Stimulated activated CD4-positive, alpha-beta T cell treated with anti-CD3 and anti-CD28 coated beads, Interleukin-1b, Interleukin-23, amount 100 ng/mL, for 24 hours (primary cell): ENCODE data around the gene TMEM125.

Experiments used
- DNase-seq, 4 experiments: peaks; one replicate each; pipeline ENCODE4 v3.0.0-alpha.2; 2020; ENCODE audit warnings: low read depth in 4 of 4, low spot score in 1 of 4

Gene TMEM125

DNA sequence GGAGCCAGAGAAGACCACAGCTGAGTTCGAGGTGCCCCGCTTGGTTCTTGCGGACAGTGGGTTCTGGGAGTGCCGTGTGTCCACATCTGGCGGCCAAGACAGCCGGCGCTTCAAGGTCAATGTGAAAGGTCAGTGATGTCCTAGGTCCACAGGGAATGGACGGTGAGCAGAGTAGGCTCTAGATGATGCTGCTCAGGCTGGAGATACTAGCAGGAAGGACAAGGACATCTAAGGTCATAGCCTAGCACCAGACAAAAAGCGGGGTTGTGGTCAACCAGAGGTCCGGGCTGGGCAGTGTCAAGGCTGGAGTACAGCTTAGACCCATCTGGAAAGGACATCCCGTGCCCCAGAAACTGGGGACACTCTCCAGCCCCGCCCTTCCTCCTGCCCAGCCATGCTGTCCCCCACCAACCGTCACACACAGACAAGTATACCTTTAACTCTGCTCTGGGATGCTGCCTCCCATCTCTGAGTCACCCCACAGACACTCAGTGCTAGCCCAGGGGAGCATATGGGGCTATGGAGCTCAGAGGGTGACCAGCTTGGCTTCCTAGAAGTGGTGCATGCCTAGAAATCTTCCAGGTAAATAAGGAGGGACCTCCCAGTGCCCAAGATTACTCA, 39.7 kb downstream of the TMEM125 start:
- DNase-seq: no peak

DNA sequence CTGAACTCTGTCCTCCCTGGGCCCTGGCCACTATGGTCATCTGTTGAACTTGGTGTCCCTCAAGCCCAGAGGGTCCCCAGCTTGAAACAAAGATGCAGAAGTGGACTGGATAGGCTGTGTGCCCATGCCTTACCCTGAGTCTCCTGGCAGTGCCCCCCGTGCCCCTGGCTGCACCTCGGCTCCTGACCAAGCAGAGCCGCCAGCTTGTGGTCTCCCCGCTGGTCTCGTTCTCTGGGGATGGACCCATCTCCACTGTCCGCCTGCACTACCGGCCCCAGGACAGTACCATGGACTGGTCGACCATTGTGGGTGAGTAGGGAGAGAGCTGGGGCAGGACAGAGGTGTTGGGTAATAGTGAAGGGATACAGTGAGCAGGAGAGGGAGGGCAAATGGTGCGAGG, 41.7 kb downstream of the TMEM125 start:
- DNase-seq: no peak

DNA sequence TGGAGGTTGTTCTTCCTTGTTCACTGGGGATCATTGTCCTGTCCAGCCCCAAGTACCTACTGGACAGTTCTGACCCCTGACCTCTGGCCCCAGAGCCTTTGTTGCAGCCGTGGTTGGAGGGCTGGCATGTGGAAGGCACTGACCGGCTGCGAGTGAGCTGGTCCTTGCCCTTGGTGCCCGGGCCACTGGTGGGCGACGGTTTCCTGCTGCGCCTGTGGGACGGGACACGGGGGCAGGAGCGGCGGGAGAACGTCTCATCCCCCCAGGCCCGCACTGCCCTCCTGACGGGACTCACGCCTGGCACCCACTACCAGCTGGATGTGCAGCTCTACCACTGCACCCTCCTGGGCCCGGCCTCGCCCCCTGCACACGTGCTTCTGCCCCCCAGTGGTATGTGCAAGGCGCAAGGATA, 42.4 kb downstream of the TMEM125 start:
- DNase-seq: no peak

DNA sequence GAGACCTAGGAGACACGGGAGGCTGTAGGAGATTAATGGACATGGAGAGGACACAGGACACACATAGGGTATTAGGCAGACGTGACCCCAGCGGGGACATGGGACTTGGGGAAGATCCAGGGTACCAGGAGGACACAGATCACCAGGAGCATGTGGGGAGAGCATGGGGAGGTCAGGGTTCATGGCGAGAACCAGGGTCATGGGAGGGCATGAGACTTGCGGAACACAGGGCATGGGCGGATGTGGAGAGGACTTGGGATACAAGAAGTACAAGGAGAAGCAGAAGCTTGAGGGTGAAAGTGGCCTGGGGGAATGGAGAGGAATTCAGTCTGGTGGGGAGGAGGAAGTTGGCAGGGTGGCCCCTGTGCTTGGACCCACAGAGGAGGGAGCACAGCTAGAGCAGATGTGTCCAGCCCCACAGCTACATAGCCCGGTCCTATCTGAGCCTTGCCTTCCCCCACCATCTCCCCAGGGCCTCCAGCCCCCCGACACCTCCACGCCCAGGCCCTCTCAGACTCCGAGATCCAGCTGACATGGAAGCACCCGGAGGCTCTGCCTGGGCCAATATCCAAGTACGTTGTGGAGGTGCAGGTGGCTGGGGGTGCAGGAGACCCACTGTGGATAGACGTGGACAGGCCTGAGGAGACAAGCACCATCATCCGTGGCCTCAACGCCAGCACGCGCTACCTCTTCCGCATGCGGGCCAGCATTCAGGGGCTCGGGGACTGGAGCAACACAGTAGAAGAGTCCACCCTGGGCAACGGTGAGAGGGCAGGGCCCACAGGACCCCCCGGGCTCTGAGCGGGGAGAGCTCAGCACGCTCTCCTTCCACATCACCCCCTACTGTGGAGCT, 43.1 kb downstream of the TMEM125 start:
- no peak for DNase-seq

DNA sequence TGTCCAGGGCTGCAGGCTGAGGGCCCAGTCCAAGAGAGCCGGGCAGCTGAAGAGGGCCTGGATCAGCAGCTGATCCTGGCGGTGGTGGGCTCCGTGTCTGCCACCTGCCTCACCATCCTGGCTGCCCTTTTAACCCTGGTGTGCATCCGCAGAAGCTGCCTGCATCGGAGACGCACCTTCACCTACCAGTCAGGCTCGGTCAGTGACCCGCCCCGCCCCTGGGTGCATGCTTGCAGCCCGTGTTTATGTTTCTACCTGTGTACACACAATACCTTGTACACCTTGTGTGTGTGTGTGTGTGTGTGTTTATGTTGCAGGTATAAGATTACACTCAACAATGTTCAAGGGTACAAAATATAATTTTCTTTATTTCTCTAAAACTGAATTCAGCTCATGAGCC, 44.0 kb downstream of the TMEM125 start:
- DNase-seq: no peak

DNA sequence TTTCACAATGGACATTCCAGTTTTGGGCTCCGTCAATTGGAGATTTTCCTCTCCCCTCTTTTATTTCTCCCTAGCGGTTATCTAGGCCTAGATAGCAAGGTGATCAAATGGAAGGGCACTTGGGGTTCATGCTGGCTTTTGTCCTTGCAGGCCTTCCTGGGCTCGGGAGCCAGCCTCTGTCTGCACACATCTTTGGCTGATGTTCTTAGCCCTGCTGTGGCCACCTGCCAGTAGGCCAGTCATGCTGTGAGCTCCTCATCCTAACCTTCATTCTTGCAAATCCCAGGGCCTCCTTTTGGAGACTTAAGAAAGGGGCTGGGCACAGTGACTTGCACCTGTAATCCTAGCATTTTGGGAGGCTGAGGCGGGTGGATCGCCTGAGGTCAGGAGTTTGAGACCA, 44.5 kb downstream of the TMEM125 start:
- no peak for DNase-seq

DNA sequence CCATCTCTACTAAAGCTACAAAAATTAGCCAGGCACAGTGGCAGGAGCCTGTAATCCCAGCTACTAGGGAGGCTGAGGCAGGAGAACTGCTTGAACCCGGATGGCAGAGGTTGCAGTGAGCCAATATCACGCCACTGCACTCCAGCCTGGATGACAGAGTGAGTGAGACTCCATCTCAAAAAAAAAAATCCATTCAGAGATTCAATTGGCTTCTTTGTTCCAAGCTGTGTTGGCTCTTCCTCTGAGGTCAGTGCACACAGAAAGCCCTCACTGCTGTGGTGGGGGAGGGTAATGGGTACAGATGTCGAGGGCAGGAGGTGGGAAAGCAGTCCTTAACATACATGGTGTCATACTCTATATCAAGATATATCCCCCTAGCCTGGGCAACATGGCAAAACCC, 45.7 kb downstream of the TMEM125 start:
- DNase-seq: no peak

DNA sequence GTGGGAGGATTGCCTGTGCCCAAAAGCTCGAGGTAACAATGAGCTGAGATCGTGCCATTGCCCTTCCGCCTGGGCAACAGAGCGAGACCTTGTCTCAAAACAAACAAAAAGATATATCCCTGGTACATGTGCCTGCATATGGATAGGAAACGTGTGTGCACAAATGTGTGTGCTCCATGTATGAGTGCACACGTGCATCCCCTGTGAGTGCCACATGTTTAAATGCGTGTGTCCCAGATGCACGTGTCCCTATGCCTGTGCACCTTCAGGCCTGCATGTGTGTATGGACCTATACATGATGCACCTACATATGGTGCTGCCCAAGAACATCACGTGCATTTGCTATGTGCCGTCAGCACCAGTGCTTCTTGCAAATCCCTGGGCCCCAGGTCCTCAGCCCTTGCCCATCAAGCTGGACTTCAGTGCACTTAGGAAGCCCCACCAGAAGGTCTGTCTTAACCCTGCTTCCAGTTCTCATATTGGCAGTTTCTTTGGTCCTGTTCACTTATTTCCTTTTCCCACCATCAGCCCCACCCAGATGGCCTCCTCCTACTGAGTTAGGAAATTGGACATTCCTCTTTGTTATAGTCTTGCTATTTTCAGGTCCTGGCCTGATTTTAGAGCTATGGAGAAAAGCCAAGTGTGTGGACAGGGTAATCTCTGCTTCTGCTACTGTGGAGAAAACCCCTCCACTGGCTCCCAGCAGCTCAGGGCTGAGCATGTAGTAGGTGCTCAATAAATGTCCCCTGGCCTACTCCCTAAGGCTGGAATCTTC, 46.4 kb downstream of the TMEM125 start:
- no peak for DNase-seq

DNA sequence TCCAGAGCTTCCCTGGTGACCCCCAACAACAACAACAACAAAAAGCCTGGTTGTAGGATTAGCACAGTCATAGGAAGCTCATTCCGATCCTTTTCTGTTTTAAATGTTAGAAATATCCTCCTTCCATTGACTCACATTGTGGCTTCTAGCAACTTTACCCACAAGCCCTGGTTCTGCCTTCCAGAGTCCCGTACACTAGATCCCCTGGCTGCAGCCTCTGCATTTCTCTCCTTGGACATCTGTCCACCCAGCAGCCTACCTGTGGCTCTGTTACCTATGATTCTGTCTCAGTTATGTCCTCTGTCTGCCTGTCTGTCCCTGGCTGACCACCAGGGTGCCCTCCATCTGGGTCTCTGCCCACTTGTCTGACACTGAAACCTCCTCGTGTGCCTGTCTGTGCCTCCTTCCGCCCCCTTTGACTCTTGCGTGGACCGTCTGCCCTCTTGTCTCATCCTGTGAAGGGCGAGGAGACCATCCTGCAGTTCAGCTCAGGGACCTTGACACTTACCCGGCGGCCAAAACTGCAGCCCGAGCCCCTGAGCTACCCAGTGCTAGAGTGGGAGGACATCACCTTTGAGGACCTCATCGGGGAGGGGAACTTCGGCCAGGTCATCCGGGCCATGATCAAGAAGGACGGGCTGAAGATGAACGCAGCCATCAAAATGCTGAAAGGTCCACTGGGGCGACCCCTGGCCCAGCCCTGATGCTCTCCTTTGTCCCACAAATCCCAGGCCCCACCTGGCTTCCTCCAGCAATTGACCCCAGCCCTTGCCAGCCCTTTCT, 47.1 kb downstream of the TMEM125 start:
- DNase-seq: no peak

DNA sequence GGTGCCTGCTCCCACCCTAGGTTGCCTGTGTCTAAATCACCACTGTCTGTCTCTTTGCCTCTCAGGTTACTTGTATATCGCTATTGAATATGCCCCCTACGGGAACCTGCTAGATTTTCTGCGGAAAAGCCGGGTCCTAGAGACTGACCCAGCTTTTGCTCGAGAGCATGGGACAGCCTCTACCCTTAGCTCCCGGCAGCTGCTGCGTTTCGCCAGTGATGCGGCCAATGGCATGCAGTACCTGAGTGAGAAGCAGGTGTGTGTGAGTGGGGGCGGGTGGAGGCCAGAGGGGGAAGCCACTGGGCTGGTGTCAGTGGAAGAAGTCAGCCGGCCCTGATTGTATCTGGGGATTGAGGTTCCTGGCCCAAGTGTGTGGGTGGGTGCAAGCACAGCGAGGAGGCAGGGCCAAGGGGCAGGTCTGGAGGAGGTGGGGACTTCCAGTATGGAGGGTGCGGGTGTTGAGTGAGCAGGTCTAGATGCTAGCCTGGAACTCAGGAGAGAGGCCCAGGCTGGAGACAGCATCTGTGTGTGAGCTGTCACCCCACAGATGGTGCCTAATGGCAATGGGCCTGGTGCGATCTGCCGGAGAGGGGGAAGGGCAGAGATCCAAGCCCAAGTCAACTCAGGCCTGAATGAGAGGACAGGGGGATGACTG, 48.2 kb downstream of the TMEM125 start:
- DNase-seq: no peak

DNA sequence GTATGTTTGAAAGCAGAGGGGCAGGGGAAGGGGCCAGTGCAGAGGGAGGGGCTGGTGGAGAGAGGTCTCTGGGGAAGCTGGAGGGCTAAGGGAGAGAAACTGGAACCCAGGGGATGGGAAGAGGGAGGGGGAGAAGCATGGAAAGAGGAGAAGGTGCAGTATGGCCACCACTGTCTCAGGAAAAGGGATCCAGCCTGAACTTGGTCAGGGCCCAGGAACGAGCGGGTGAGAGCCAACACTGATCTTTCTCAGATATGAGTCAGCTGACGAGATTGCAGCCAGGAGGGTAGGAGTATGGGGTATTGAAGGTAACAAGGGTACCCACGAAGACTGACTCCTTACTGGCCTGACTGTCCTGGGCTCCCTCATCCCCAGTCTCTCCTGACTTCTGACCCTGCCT, 49.0 kb downstream of the TMEM125 start:
- no peak for DNase-seq

DNA sequence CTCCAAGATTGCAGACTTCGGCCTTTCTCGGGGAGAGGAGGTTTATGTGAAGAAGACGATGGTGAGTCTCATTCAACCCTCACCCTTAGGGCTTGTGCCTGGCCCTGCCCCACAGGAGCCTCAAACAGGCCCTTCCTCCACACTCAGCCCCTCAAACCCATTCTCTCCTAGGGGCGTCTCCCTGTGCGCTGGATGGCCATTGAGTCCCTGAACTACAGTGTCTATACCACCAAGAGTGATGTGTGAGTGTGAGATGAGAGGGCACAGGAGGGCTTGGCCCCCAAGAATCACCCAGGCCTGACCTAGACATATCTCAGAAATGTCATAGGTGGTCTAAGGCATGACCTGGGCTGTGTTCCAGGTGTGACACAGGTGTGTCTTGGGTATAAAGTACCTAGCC, 49.5 kb downstream of the TMEM125 start:
- DNase-seq: no peak

DNA sequence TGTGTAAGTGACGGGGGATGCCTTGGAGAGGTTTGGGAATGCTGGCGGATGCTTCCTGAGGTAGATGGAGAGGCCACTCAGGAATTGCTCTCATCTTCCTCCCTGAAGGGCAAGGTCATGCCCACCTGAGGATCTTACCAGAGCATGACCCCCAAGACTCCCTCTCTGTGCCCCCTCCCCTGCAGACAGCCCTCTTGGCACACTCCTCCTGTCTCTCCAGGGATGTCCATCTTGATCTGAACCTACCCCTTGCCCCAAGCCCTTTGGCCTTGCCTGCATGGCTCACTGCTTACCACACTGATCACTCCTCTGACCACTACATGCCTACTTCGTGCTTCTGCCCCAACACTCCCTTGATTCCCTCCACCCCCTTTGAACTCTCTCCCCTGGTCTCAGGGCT, 50.0 kb downstream of the TMEM125 start:
- no peak for DNase-seq

DNA sequence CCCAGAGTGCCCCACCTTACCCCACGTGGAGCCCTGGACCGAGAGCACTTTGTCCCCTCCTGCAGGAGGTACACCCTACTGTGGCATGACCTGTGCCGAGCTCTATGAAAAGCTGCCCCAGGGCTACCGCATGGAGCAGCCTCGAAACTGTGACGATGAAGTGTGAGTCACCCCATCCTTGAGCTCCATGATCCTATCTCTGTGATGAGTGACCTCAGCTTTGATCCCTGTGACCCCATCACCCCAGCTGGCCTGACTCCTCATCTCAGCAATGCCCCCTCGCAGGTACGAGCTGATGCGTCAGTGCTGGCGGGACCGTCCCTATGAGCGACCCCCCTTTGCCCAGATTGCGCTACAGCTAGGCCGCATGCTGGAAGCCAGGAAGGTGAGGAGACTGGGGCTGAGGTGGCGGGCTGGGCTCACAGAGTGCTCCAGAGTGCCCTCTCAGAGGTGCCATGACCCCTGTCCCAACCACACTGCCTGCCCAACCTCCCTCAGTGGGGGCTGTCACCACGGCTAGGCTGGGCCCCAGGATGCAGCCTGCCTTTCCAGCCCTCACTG, 51.6 kb downstream of the TMEM125 start:
- no peak for DNase-seq

DNA sequence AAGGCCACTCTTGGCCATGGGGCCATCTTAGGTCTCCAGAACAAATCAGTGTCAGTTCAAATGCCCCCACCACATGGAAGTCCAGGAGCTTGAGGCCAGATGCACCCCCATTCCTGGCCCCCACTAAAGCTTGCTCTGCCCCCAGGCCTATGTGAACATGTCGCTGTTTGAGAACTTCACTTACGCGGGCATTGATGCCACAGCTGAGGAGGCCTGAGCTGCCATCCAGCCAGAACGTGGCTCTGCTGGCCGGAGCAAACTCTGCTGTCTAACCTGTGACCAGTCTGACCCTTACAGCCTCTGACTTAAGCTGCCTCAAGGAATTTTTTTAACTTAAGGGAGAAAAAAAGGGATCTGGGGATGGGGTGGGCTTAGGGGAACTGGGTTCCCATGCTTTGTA, 52.7 kb downstream of the TMEM125 start:
- no peak for DNase-seq
